Stimulated activated CD8-positive, alpha-beta memory T cell treated with anti-CD3 and anti-CD28 coated beads, Interleukin-12 subunit alpha, Interleukin-12 subunit beta, amount 100 ng/mL, for 24 hours (primary cell): Measurements from ENCODE around the gene POLR3E.
"Not testable (repeated sequence)": the region's sequence is repeated elsewhere in the genome, so short reads cannot be mapped to it uniquely, and the experiment has no call there.

Source experiments
- DNase-seq: peaks from one replicate; pipeline ENCODE4 v3.0.0-alpha.2; 2020; ENCODE audit errors: extremely low read depth

POLR3E gene

GRCh38 chr16:22335668-22336246, 38.5 kb downstream of the POLR3E start:
- no peak for DNase-seq

- DNase-seq, result no peak
Observed at GRCh38 chr16:22336581-22336980, 39.4 kb downstream of the POLR3E start.

GRCh38 chr16:22337045-22337444, 39.8 kb downstream of the POLR3E start:
- no peak for DNase-seq

- no peak for DNase-seq
Observed at GRCh38 chr16:22337849-22338635, 40.8 kb downstream of the POLR3E start.

- no peak for DNase-seq
Observed at GRCh38 chr16:22340945-22341344, 43.7 kb downstream of the POLR3E start.

GRCh38 chr16:22342082-22342481, 44.9 kb downstream of the POLR3E start:
- DNase-seq, result no peak

- DNase-seq, result no peak
Observed at GRCh38 chr16:22346483-22346882, 49.3 kb downstream of the POLR3E start.

- DNase-seq, result no peak
Observed at GRCh38 chr16:22347100-22347820, 50.1 kb downstream of the POLR3E start.

GRCh38 chr16:22348291-22348690, 51.1 kb downstream of the POLR3E start:
- no peak for DNase-seq

GRCh38 chr16:22351017-22351416, 53.8 kb downstream of the POLR3E start:
- not testable (repeated sequence) for DNase-seq

- no peak for DNase-seq
Observed at GRCh38 chr16:22352140-22352539, 54.9 kb downstream of the POLR3E start.

- DNase-seq, result no peak
Observed at GRCh38 chr16:22352723-22353122, 55.5 kb downstream of the POLR3E start.

- no peak for DNase-seq
Observed at GRCh38 chr16:22353191-22353919, 56.1 kb downstream of the POLR3E start.

- DNase-seq, result no peak
Observed at GRCh38 chr16:22353933-22354541, 56.8 kb downstream of the POLR3E start.

- no peak for DNase-seq
Observed at GRCh38 chr16:22355487-22355908, 58.3 kb downstream of the POLR3E start.

GRCh38 chr16:22356930-22357634, 59.9 kb downstream of the POLR3E start:
- no peak for DNase-seq

GRCh38 chr16:22357635-22357971, 60.4 kb downstream of the POLR3E start:
- no peak for DNase-seq

- DNase-seq, result no peak
Observed at GRCh38 chr16:22358000-22358399, 60.8 kb downstream of the POLR3E start.

GRCh38 chr16:22359679-22360078, 62.5 kb downstream of the POLR3E start:
- no peak for DNase-seq

- no peak for DNase-seq
Observed at GRCh38 chr16:22360963-22361659, 63.9 kb downstream of the POLR3E start.

- DNase-seq, result no peak
Observed at GRCh38 chr16:22364241-22364640, 67.0 kb downstream of the POLR3E start.
